ENCODE measurements around the gene JMJD6.
"Not testable (repeated sequence)": the region's sequence is repeated elsewhere in the genome, so short reads cannot be mapped to it uniquely, and the experiment has no call there.

GRCh38 chr17:76731800-76732733 is 5.7 kb upstream of the JMJD6 start:
- TF ChIP-seq SMAD2 (IDR thresholded peaks at IDR 0.05; ENCODE audit: low read depth, low read length); CBX8 (IDR thresholded peaks at IDR 0.05; ENCODE audit: borderline replicate concordance, extremely low read depth, low read depth, low read length, poor library complexity, severe bottlenecking); YY1 (IDR thresholded peaks at IDR 0.05; ENCODE audit: borderline replicate concordance in 1 of 3, control insufficient read depth in 1 of 3, extremely low read depth in 1 of 3, insufficient read depth in 3 of 3, insufficient read length in 1 of 3, insufficient replicate concordance in 2 of 3, low read depth in 1 of 3, low read length in 2 of 3); CTCF (IDR thresholded peaks at IDR 0.05 in 2 of 3, conservative IDR thresholded peaks at IDR 0.05 in 1 of 3; ENCODE audit: insufficient read depth in 2 of 3, low read depth in 1 of 3, low read length in 3 of 3); EZH2 (IDR thresholded peaks at IDR 0.05; ENCODE audit: borderline replicate concordance, low read depth, low read length); PRDM10 (IDR thresholded peaks at IDR 0.05; ENCODE audit: partially characterized antibody); ETS1 (conservative IDR thresholded peaks at IDR 0.05; ENCODE audit: control insufficient read depth, low read depth, low read length): not testable (repeated sequence)
- peak; percentile 35; the same call in 1 of the 2 replicates for TF ChIP-seq CEBPB (tag; IDR thresholded peaks at IDR 0.05)
